ENCODE results near the gene SMARCD2. TPM values are rescaled to one million over a fixed set of nuclear protein-coding genes. Genes with fewer than 3 reads are reported as not detected.

The SMARCD2 gene
- total and polyA plus RNA-seq, 4 donors = 64.9 to 109 (median 75.0) TPM

- Histone ChIP-seq H3K9ac (ENCODE audit: insufficient read depth in 1 of 2, low read length in 2 of 2) (peak overlapping the region; percentile 63 to 75), H3K27me3 (ENCODE audit: control insufficient read depth in 3 of 3, insufficient read depth in 3 of 3, low read length in 2 of 3) (no peaks in the 10 kb centered on the region), H3K36me3 (ENCODE audit: control insufficient read depth in 4 of 4, insufficient read depth in 4 of 4, low read length in 4 of 4) (peaks cover 0 to 5% (median 3%) of the 10 kb centered on the region in 4 donors), H3K4me1 (ENCODE audit: control insufficient read depth in 5 of 5, insufficient read depth in 5 of 5, low read length in 5 of 5) (peaks cover 17 to 56% (median 29%) of the 10 kb centered on the region in 5 donors), H3K27ac (ENCODE audit: low read depth in 1 of 2, low read length in 1 of 2) (peak overlapping the region; percentile 83 to 98), H3K9me3 (ENCODE audit: control insufficient read depth in 4 of 4, insufficient read depth in 3 of 4, low read length in 3 of 4) (no peaks in the 10 kb centered on the region), H3K4me3 (peak overlapping the region; percentile 75)
- TF ChIP-seq, protein P1, sequence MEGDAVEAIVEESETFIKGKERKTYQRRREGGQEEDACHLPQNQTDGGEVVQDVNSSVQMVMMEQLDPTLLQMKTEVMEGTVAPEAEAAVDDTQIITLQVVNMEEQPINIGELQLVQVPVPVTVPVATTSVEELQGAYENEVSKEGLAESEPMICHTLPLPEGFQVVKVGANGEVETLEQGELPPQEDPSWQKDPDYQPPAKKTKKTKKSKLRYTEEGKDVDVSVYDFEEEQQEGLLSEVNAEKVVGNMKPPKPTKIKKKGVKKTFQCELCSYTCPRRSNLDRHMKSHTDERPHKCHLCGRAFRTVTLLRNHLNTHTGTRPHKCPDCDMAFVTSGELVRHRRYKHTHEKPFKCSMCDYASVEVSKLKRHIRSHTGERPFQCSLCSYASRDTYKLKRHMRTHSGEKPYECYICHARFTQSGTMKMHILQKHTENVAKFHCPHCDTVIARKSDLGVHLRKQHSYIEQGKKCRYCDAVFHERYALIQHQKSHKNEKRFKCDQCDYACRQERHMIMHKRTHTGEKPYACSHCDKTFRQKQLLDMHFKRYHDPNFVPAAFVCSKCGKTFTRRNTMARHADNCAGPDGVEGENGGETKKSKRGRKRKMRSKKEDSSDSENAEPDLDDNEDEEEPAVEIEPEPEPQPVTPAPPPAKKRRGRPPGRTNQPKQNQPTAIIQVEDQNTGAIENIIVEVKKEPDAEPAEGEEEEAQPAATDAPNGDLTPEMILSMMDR (IDR thresholded peaks at IDR 0.05; ENCODE audit: control extremely low read depth, extremely low read depth) = no peak
- ATAC-seq (ENCODE audit: insufficient read depth, low FRiP score) (no peak), DNase-seq (no peak)
- 0 to 1% methylated on average over 23 to 36 of the region's 36 CpGs for WGBS, 2 donors
Measured at GRCh38 chr17:63842173-63842539, 329 bp downstream of the SMARCD2 start.

DNA sequence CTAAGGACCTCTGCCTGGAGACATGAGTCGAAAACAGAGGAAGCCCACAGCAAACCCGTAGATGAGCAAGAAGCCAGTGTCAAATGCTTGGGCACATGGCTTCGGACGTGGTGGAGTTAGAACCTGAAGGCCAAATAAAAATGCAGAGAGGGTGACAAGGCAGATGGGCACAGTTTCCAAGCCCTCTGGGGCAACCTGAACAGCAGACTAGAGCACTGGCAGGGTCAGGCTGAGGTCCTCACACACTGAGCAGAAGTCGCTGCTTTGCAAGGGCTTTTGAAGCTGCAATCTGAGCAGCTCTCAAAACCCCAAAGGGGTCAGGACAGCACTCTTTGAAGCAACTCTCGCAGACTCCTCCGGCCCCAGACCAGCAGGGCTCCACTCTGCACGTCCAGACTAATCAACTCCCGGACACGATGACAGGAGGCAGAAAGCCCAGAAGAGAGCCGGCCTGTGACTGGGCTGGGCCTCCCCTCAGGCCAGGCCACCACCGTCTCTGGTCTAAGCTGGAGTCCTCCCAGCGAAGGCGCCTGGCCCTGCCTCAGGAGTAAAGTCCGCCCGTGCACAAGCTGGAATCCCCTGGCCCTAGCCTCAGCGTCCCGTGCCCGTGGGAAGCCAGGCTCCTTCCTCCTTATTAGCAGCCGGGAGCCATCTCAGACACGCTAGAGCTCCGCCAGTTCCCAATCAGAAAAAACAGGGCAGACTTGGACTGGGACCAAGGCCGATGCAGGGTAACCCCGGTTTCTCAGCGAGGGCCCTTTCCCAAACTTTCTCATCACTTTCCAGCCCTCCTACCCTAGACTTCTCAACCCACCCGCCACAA lies 924 bp downstream of the SMARCD2 start:
- ATAC-seq (ENCODE audit: insufficient read depth, low FRiP score) = no peak
- WGBS, 2 donors = 4 to 7% methylated on average over 26 of the region's 26 CpGs

DNA sequence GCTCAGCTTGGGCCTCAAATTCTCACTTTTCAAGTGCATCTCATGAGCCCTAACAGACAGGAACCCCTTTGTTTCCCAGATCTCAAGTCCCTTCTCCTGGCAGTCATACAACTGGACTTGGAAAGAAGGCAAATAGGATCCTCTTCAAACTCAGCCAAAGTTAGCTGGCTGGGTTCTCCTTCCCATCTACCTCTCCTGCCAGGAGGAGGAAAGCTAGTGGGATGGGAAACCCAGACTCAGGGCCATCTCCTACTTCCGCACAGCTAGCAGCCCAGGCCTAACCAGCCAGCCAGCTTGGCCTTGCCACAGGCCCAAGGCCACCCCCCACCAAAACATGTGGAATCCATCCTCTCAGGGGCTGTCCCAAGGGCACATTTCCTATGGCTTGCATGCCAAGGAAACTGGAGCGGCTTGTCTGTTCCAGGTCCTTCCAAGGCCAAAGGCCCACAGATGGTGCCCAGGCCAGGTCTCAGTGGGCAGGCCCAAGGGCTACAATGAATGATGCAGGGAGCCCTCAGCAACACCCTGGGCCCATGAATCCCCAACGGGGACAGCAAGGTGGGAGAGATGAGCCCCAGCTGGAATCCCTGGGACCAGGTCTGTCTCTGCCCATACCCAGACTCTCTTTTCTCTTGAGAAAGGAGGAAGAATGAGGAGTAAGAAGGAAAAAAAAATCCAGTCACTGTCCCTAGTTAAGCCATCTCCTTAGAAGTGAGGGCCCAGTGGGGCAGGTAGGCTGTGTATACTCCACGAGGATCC lies 1.7 kb downstream of the SMARCD2 start:
- 55 to 76% methylated on average over 4 of the region's 4 CpGs for WGBS, 2 donors
- DNase-seq (peak in 2 of 3 donors; percentile 44 to 54), ATAC-seq (ENCODE audit: insufficient read depth, low FRiP score) (no peak)
- H3K4me3 ChIP-seq = no peak overlapping the region
- no peaks in the 10 kb centered on the region for H3K9me3 ChIP-seq (ENCODE audit: control insufficient read depth in 4 of 4, insufficient read depth in 3 of 4, low read length in 3 of 4)
- H3K27me3 ChIP-seq (ENCODE audit: control insufficient read depth in 3 of 3, insufficient read depth in 3 of 3, low read length in 2 of 3) = no peaks in the 10 kb centered on the region
- peaks cover 17 to 58% (median 29%) of the 10 kb centered on the region in 5 donors for H3K4me1 ChIP-seq (ENCODE audit: control insufficient read depth in 5 of 5, insufficient read depth in 5 of 5, low read length in 5 of 5)
- peaks cover 3 to 14% (median 7%) of the 10 kb centered on the region in 4 donors for H3K36me3 ChIP-seq (ENCODE audit: control insufficient read depth in 4 of 4, insufficient read depth in 4 of 4, low read length in 4 of 4)
- peak overlapping the region in 1 of 2 donors; percentile 75 for H3K9ac ChIP-seq (ENCODE audit: insufficient read depth in 1 of 2, low read length in 2 of 2)
- peak overlapping the region; percentile 83 to 98 for H3K27ac ChIP-seq (ENCODE audit: low read depth in 1 of 2, low read length in 1 of 2)
- TF ChIP-seq, protein P1 (IDR thresholded peaks at IDR 0.05; ENCODE audit: control extremely low read depth, extremely low read depth) = no peak

More for the DNA sequence above, 924 bp downstream of the SMARCD2 start:
- DNase-seq = peak; percentile 84 to 91 (median 90)
- Histone ChIP-seq H3K27ac (ENCODE audit: low read depth in 1 of 2, low read length in 1 of 2) (peak overlapping the region; percentile 83 to 98), H3K27me3 (ENCODE audit: control insufficient read depth in 3 of 3, insufficient read depth in 3 of 3, low read length in 2 of 3) (no peaks in the 10 kb centered on the region), H3K9me3 (ENCODE audit: control insufficient read depth in 4 of 4, insufficient read depth in 3 of 4, low read length in 3 of 4) (no peaks in the 10 kb centered on the region), H3K9ac (ENCODE audit: insufficient read depth in 1 of 2, low read length in 2 of 2) (peak overlapping the region; percentile 63 to 75), H3K4me1 (ENCODE audit: control insufficient read depth in 5 of 5, insufficient read depth in 5 of 5, low read length in 5 of 5) (peaks cover 17 to 58% (median 29%) of the 10 kb centered on the region in 5 donors), H3K4me3 (peak overlapping the region; percentile 75), H3K36me3 (ENCODE audit: control insufficient read depth in 4 of 4, insufficient read depth in 4 of 4, low read length in 4 of 4) (peaks cover 3 to 10% (median 5%) of the 10 kb centered on the region in 4 donors)
- TF ChIP-seq, protein P1 (IDR thresholded peaks at IDR 0.05; ENCODE audit: control extremely low read depth, extremely low read depth) = no peak
